NCI-H1694 treated with DMSO at 0.1 percent for 48 hours (cell line): ENCODE measurements around the gene LSM7.

ENCODE experiments used
- DNase-seq: peaks from one replicate; lab custom pipeline; 2025; lab: John Stamatoyannopoulos, UW

The LSM7 gene

DNA sequence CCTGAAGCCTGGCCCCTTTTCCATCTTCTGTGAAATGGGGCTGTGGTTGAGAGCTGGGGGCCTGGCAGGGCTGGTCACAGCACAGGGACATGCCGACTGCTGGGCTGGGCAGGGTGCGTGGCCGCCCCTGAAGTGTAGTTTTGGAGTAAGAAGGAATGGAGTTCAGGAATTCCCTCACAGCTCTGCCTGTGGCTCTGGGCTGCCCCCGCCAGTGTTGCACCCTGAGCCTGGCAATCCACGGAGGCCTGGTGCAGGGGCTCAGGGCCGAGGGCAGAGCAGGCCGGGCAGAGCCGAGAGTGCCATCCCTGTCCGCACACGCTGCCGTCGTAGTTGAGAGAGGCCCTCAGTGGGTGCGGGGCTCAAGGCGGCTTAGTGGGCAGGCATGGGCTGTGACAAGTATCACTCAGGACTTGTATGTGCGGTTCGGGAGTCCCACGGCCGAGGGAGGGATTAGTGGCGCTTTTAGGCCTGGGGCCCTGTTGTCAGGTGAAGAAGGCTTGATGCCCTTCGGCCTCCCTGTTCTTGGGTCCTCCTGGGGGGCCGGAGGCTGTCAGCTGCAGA, 9.7 kb upstream of the LSM7 start:
- no peak for DNase-seq

DNA sequence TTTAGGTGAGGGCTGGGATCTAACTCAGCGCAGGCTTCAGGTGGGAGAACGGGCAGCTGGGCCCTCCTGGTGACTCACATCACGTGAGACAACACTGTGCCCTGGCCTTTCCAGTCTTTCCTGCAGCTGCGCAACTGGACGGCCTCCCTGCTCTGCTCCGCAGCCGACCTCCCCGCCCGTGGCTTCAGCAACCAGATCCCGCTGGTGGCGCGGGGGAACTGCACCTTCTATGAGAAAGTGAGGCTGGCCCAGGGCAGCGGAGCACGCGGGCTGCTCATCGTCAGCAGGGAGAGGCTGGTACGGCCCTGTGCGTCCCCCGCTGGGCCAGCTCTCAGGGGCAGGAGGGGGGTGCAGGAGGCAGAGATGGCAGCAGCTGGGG, 8.9 kb upstream of the LSM7 start:
- no peak for DNase-seq

GRCh38 chr19:2336528-2337328, 8.3 kb upstream of the LSM7 start:
- DNase-seq, result no peak

- DNase-seq, result no peak
Measured at GRCh38 chr19:2335848-2336247, 7.5 kb upstream of the LSM7 start.

DNA sequence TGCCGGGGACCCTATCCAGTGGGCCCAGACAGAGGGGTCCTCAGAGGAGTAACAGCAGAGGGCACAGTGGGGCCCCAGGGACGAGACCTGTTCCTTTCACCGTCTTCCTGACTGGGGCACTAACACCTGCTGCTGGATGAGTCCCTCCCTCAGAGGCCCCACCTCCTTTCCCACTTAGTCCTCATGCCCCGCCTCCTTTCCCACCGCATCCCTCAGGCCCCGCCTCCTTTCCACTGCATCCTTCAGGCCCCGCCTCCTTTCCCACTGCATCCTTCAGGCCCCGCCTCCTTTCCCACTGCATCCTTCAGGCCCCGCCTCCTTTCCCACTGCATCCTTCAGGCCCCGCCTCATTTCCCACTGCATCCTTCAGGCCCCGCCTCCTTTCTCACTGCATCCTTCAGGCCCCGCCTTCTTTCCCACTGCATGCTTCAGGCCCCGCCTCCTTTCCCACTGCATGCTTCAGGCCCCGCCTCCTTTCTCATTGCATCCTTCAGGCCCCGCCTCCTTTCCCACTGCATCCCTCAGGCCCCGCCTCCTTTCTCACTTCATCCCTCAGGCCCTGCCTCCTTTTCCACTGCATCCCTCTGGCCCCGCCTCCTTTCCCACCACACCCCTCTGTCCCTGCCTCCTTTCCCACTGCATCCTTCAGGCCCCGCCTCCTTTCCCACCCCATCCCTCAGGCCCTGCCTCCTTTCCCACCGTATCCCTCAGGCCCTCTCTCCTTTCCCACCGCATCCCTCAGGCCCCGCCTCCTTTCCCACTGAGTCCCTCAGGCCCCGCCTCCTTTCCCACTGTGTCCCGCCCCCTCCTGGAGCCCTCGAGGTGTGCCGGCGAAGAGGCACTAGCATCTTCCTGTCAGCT, 6.8 kb upstream of the LSM7 start:
- no peak for DNase-seq

GRCh38 chr19:2334426-2334825, 6.0 kb upstream of the LSM7 start:
- no peak for DNase-seq

- no peak for DNase-seq
Measured at GRCh38 chr19:2333807-2334211, 5.4 kb upstream of the LSM7 start.

DNA sequence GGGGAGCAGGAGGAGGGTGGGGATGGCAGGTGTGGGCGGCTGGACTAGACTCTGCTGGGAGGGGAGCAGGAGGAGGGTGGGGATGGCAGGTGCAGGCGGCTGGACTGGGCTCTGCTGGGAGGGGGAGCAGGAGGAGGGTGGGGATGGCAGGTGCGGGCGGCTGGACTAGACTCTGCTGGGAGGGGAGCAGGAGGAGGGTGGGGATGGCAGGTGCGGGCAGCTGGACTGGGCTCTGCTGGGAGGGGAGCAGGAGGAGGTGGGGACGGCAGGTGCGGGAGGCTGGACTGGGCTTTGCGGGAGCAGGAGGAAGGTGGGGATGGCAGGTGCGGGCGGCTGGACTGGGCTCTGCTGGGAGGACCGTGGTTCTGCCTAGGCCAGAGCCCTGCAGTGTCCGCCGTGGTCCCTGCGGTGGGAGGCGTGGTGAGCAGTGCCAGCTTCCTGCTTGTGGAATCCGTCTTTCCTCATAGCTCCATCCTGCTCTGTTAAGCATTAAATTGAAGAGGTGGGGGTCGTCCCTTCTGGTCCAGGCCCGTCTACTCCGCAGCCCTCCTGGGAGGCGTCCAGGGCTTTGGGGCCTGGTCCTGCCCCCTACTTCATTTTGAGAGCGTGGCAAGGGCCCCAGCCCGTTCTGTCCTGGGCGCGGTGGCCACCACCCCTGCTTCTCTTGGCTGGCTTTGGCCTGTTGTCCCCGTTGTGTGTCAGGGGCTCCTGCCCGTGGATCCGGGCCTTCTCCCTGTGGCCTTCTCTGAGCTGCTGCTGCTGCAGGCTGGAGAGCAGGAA, 4.8 kb upstream of the LSM7 start:
- no peak for DNase-seq

DNA sequence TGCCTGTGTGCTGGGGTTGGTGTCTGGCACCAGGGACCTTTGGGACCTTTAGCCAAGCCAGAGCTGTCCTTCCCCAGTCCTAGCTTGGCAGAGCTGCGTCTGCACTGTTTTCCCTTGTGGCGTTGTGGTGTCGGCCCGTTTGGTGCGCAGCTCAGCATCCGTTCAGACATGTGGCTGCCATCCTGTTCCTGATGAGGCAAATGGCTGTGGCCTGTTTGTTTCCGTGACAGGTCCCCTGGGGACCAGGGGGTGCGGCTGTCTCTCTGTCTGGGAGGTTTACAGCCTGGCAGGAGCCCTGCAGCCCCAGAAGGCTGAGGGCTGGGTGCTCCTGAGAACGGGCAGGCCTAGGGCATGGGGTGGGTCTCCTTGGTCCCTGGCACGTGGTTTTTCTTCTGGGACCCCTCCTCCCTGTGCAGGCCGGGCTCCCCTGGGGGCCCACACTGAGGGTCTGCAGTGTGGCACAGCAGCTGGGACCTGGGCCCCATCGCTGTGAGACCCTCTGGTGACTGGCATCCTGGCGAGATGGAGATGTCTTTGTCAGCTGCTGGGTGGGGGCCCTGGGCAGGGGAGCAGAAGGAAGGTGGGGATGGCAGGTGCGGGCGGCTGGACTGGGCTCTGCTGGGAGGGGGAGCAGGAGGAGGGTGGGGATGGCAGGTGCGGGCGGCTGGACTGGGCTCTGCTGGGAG, 4.1 kb upstream of the LSM7 start:
- DNase-seq, result peak; percentile 2

GRCh38 chr19:2331601-2332246, 3.3 kb upstream of the LSM7 start:
- no peak for DNase-seq

- DNase-seq, result no peak
Measured at GRCh38 chr19:2330632-2331284, 2.4 kb upstream of the LSM7 start.

GRCh38 chr19:2330255-2330631, 1.9 kb upstream of the LSM7 start:
- DNase-seq, result no peak

DNA sequence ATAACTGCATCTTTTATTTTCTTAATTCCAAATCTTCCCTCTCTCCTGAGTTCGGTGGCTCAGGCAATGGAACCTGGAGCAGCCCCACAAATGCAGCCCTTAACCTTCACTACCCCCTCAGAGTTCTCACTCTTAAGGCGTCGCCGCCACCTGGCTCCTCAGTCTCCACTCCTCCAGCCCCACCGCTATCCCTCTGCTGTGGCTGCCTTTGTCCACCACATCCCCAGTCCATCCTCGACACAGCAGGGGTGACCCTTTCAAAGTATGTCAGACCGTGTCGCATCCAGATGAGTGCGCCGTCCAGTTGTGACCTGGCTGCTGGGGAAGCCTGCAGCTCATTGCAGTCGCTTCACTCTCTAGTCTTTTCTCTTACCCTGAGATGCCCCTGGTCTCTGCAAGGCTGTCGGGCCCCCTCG, 1.1 kb upstream of the LSM7 start:
- DNase-seq, result no peak

DNA sequence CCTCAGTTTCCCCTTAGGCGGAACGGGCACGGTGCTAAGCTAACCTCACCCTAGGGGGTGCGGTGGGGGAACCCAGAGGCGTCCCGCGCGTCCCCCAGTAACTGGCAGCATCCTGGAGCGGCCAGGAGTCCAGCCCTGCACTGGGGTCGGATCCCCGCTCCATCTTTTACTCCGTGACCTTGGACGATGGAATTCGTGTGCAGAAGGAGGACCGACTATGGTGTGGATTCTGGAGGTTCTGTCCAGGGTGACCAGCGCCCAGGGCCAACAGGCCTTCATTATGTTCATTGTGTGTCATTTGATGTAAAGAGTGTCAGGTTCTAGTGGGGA, 728 bp upstream of the LSM7 start:
- DNase-seq, result no peak

GRCh38 chr19:2327773-2328400, 499 bp downstream of the LSM7 start:
- peak; percentile 39 for DNase-seq

DNA sequence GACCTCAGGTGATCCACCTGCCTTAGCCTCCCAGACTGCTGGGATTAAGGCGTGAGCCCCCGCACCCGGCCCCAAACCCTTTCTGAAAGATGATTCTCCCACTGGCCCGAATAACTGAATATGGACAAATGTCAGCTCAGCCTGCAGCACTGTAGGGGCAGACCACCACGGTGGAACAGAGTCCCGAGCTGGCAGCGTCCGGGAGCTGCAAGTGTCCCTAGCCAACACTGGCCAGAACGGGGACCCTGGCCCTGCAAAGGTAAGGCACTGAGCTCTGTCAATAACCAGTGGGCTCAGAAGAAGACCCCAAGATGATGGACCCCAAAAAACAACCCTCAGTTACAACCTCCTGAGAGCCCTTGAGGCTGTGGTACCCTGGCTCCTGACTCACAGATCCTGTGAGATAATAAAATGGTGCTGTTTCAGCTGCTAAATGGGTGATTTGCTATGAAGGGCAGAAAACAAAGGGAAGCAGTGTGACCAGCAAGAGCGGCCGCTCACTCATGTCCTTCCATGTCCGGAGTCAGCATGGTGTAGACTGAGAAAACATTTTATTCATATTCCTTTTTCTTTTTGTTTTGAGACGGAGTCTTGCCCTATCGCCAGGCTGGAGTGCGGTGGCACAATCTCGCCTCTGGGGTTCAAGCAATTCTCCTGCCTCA, 1.6 kb downstream of the LSM7 start:
- DNase-seq, result no peak

DNA sequence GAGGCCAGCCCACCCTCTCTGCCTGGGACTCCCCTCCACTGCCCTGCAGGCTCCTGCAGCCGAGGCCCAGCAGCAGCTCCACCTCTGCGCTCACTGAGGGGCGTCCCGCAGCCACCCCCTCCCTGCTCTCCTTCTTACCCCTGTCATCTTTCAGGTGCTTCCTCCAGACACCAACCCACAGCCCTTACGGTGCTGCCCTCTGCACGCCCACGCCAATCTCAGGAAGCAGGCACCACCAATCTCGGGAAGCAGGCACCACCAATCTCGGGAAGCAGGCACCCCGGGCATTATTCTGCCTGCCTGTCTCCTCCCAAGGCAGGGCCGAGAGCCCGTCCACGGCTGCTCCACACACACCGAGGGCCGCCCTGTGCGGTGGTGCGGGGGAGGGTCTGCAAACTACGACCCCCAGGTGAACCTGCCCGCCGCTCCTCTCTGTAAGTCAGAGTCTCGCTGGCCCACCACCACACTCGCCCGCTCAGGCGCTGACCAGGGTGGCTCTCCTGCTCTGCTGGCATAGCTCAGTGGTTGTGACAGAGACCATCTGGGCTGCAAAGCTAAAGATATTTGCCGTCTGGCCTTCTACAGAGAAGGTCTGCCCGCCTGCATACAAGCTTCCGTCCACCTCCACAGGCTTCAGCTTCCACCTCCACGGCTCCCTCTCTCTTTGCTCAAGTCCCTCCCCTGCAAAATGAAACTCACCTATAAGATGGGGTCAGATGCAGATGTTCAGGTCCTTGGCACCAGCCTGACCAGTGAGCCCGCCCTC, 2.9 kb downstream of the LSM7 start:
- no peak for DNase-seq

DNA sequence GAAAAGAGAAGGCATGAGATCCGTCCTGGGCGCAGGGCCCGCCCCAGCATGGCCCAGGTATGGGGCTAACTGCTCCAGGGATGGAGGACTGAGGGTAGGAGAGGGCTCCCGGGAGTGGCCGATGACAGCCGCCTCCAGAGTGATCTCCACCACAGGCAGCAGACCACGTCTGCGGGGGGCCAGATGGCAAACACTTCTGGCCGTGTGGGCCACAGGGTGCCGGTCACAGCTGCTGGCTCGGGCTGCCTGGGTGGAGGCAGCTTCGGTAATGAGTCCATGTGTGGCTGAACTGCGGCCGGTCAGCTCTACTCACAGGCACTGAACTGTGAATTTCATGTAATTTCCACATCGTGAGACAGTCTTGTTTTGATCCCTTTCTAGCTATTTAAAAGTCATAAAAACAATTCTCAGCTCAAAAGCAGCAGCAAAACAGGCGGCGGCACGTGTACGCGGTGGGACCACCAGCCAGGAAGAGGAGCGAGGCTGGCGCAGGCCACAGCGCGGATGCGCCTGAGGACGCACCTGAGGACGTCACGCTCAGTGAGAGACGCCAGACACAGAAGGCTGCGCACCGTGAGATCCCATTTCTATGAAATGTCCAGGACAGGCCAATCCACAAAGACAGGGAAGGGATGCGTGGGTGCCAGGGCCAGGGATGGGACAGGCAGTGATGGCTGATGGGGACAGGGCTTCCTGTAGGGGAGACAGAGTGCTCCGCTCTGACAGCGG, 4.0 kb downstream of the LSM7 start:
- DNase-seq, result no peak
